ENCODE measurements around the gene TRIM2.

- TF ChIP-seq CTCF (conservative IDR thresholded peaks at IDR 0.05; ENCODE audit: low read depth, low read length) (no peak), EZH2 (IDR thresholded peaks at IDR 0.05; ENCODE audit: low read length, unreplicated experiment) (no peak)
Measured at GRCh38 chr4:153246446-153247115, 42.3 kb downstream of the TRIM2 start.

Data from PC-3 (cell line).